Gastroesophageal sphincter (tissue), 4 donors: ENCODE data around the gene C4orf33. TPM values are rescaled to one million over a fixed set of nuclear protein-coding genes. Genes with fewer than 3 reads are reported as not detected.
"Not testable (repeated sequence)": the region's sequence is repeated elsewhere in the genome, so short reads cannot be mapped to it uniquely, and the experiment has no call there.

Experiments
- ATAC-seq: fragments of 150-250 bp; one replicate; pipeline ENCODE4 v1.9.1; 2016; ENCODE audit warnings: mild to moderate bottlenecking, moderate library complexity
- H3K27ac ChIP-seq, 4 donors: fragments of 200-600 bp; sonication (generic) in 3 of 4; 1 replicate in 3 of 4; 2 replicates in 1 of 4; pipeline ENCODE4 v1.5.1; 2016 to 2019
- H3K27me3 ChIP-seq: fragments of 200-600 bp; sonication (generic); one replicate; pipeline ENCODE4 v1.5.1; 2019
- H3K36me3 ChIP-seq, 2 donors: fragments of 200-600 bp; sonication (generic); one replicate each; pipeline ENCODE4 v1.5.1; 2019; ENCODE audit warnings: control low read depth in 1 of 2
- H3K4me1 ChIP-seq, 3 donors: fragments of 200-600 bp; sonication (generic); 1 replicate in 2 of 3; 2 replicates in 1 of 3; pipeline ENCODE4 v1.5.1; 2016 to 2019; ENCODE audit warnings: control low read depth in 2 of 3
- H3K4me3 ChIP-seq, 2 donors: fragments of 200-600 bp; sonication (generic); one replicate each; pipeline ENCODE4 v1.5.1; 2019; ENCODE audit warnings: mild to moderate bottlenecking in 1 of 2, moderate library complexity in 1 of 2
- H3K9me3 ChIP-seq, 3 donors: fragments of 200-600 bp; sonication (generic); one replicate each; pipeline ENCODE4 v1.5.1; 2017 to 2019; ENCODE audit warnings: control low read depth in 2 of 3
- EP300 ChIP-seq: sonication (generic); formaldehyde crosslinking; IDR thresholded peaks from one replicate; pipeline ENCODE4 v1.6.1; 2017; ENCODE audit warnings: antibody characterized with exemption, mild to moderate bottlenecking
- POLR2A ChIP-seq, 2 donors: fragments of 450-650 bp; IDR thresholded peaks; one replicate each; pipeline ENCODE4 v1.6.1; 2017; ENCODE audit warnings: antibody characterized with exemption in 2 of 2, mild to moderate bottlenecking in 2 of 2, moderate library complexity in 1 of 2
- POLR2AphosphoS5 ChIP-seq: sonication (generic); formaldehyde crosslinking; IDR thresholded peaks from one replicate; pipeline ENCODE4 v1.6.1; 2017; ENCODE audit warnings: antibody characterized with exemption
- WGBS, 2 donors: methylation state at CpG; one replicate each; pipeline ENCODE4 v1.1.5; 2018; ENCODE audit warnings: low coverage in 1 of 2; 5-methylcytosine and 5-hydroxymethylcytosine counted together
- total RNA-seq, 4 donors: library from RNA; depleted of rRNA; stranded (reverse); fragments of >200 nt; gene quantifications; one replicate each; pipeline ENCODE4 v1.1.0, GENCODE V29; 2016
- TF ChIP-seq, protein P1 (sequence below), 4 experiments: fragments of 200-600 bp in 2 of 4; fragments of 450-650 bp in 2 of 4; sonication (generic) in 1 of 4; IDR thresholded peaks; one replicate each; pipeline ENCODE4 v1.5.1; 2017 to 2019; ENCODE audit warnings: antibody characterized with exemption in 4 of 4, mild to moderate bottlenecking in 2 of 4, moderate library complexity in 2 of 4

C4orf33 gene
- total RNA-seq, 4 donors from 2014 or later: 4.8 to 12.5 (median 7.6) TPM

- no peak for ATAC-seq
- no peaks in the 10 kb centered on the region for H3K9me3 ChIP-seq
- H3K4me3 ChIP-seq: no peak overlapping the region
- TF ChIP-seq, protein P1, sequence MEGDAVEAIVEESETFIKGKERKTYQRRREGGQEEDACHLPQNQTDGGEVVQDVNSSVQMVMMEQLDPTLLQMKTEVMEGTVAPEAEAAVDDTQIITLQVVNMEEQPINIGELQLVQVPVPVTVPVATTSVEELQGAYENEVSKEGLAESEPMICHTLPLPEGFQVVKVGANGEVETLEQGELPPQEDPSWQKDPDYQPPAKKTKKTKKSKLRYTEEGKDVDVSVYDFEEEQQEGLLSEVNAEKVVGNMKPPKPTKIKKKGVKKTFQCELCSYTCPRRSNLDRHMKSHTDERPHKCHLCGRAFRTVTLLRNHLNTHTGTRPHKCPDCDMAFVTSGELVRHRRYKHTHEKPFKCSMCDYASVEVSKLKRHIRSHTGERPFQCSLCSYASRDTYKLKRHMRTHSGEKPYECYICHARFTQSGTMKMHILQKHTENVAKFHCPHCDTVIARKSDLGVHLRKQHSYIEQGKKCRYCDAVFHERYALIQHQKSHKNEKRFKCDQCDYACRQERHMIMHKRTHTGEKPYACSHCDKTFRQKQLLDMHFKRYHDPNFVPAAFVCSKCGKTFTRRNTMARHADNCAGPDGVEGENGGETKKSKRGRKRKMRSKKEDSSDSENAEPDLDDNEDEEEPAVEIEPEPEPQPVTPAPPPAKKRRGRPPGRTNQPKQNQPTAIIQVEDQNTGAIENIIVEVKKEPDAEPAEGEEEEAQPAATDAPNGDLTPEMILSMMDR (IDR thresholded peaks at IDR 0.05): no peak
- TF ChIP-seq POLR2AphosphoS5: no peak
- no peak for TF ChIP-seq EP300
- no peak for TF ChIP-seq POLR2A (IDR thresholded peaks at IDR 0.05)
- H3K27me3 ChIP-seq: no peaks in the 10 kb centered on the region
- no peaks in the 10 kb centered on the region for H3K4me1 ChIP-seq
- H3K36me3 ChIP-seq: peaks cover 0 to 21% of the 10 kb centered on the region in 2 donors
- no peak overlapping the region for H3K27ac ChIP-seq
- WGBS, 2 donors: 60 to 86% methylated on average over 1 to 3 of the region's 3 CpGs
Observed at GRCh38 chr4:129110931-129111330, 15.0 kb downstream of the C4orf33 start.

GRCh38 chr4:129111919-129112318, 16.0 kb downstream of the C4orf33 start:
- peaks cover 0 to 21% of the 10 kb centered on the region in 2 donors for H3K36me3 ChIP-seq
- TF ChIP-seq POLR2AphosphoS5: no peak
- TF ChIP-seq, protein P1 (IDR thresholded peaks at IDR 0.05): no peak
- TF ChIP-seq POLR2A (IDR thresholded peaks at IDR 0.05): no peak
- no peak for TF ChIP-seq EP300
- no peaks in the 10 kb centered on the region for H3K9me3 ChIP-seq
- H3K27me3 ChIP-seq: no peaks in the 10 kb centered on the region
- no peak for ATAC-seq
- H3K4me3 ChIP-seq: no peak overlapping the region
- no peaks in the 10 kb centered on the region for H3K4me1 ChIP-seq
- H3K27ac ChIP-seq: no peak overlapping the region

- Histone ChIP-seq H3K36me3 (peaks cover 0 to 21% of the 10 kb centered on the region in 2 donors), H3K9me3 (no peaks in the 10 kb centered on the region), H3K27ac (no peak overlapping the region), H3K4me1 (no peaks in the 10 kb centered on the region), H3K4me3 (no peak overlapping the region), H3K27me3 (no peaks in the 10 kb centered on the region)
- TF ChIP-seq, protein P1 (IDR thresholded peaks at IDR 0.05): no peak
- TF ChIP-seq EP300: no peak
- no peak for TF ChIP-seq POLR2AphosphoS5
- no peak for TF ChIP-seq POLR2A (IDR thresholded peaks at IDR 0.05)
- WGBS, 2 donors: 14 to 33% methylated on average over 1 of the region's 1 CpG
- no peak for ATAC-seq
Observed at GRCh38 chr4:129113434-129113833, 17.5 kb downstream of the C4orf33 start.

DNA sequence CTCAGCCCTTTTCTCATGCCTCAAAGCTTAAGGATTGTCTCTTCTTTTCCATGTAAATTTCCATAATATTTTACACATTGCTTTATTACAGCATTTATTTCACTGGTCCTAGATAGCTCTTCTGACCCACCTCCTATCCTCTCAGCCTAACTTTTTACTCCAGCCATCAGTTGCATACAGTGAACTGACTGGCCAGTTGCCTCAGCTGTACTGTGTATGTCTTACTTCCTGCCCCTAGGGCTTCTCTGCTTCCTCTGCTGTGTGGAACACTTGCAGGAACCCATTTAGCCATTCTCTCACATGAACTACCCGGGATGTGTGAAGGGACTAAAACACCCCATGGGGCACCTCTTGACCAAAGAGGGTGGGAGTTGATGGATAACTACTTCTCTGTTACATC, 18.0 kb downstream of the C4orf33 start:
- Histone ChIP-seq H3K27me3 (no peaks in the 10 kb centered on the region), H3K27ac (no peak overlapping the region), H3K4me1 (no peaks in the 10 kb centered on the region), H3K36me3 (peaks cover 0 to 18% of the 10 kb centered on the region in 2 donors), H3K9me3 (no peaks in the 10 kb centered on the region), H3K4me3 (no peak overlapping the region)
- WGBS, 2 donors: 43 to 67% methylated on average over 1 of the region's 1 CpG
- TF ChIP-seq EP300 (no peak), POLR2AphosphoS5 (no peak), POLR2A (IDR thresholded peaks at IDR 0.05) (no peak)
- TF ChIP-seq, protein P1 (IDR thresholded peaks at IDR 0.05): no peak
- ATAC-seq: no peak

- Histone ChIP-seq H3K4me3 (no peak overlapping the region), H3K27ac (no peak overlapping the region), H3K27me3 (no peaks in the 10 kb centered on the region), H3K4me1 (no peaks in the 10 kb centered on the region), H3K36me3 (no peaks in the 10 kb centered on the region), H3K9me3 (no peaks in the 10 kb centered on the region)
- WGBS, 2 donors: 94% methylated on average over 5 of the region's 5 CpGs; no CpG with 5 or more reads in 1 of the 2 donors
- no peak for TF ChIP-seq EP300
- no peak for TF ChIP-seq POLR2A (IDR thresholded peaks at IDR 0.05)
- TF ChIP-seq, protein P1 (IDR thresholded peaks at IDR 0.05): no peak
- TF ChIP-seq POLR2AphosphoS5: no peak
- no peak for ATAC-seq
Observed at GRCh38 chr4:129117705-129118104, 21.8 kb downstream of the C4orf33 start.

DNA sequence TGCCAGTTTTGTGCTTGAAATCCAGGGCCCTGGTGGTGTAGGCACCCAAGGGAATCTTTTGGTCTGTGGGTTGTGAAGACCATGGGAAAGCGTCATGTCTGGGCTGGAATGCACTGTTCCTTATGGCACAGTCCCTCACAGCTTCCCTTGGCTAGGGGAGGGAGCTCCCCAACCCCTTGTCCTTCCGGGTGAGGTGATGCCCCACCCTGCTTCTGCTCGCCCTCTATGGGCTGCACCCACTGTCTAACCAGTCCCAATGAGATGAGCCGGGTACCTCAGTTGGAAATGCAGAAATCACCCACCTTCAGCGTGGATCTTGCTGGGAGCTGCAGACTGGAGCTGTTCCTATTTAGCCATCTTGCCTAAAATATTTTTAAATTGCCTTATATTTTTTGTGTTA, 30.7 kb downstream of the C4orf33 start:
- not testable (repeated sequence) for H3K4me1 ChIP-seq, H3K27ac ChIP-seq, H3K9me3 ChIP-seq, H3K27me3 ChIP-seq, H3K36me3 ChIP-seq, ATAC-seq, H3K4me3 ChIP-seq
- 90 to 100% methylated on average over 1 to 2 of the region's 5 CpGs for WGBS, 2 donors
